ENCODE data around the gene NAA11.

DNA sequence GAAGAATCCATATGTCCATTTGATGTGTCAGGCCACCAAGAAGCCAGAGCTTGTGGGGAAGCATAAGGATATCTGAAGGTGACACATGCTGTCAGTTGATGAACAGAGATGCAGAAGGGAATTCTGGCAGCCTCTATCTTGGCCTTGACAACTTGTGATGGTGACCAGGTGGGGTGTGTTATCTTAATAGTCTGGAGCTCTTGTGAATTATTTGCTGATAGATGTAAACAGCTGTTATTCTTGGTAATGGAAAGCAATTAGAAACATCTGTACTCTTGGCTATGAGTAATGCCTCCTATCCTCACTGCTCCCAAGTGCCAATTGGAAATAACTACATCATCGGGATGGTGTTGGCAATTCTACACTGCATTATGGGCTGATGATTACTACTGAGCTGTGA lies 51.9 kb downstream of the NAA11 start:
- TF ChIP-seq POLR2AphosphoS5 (IDR thresholded peaks at IDR 0.05; ENCODE audit: low read depth, low read length): no peak
- no peak for TF ChIP-seq POLR2A (IDR thresholded peaks at IDR 0.05; ENCODE audit: low read depth, low read length)
- TF ChIP-seq TAF1 (IDR thresholded peaks at IDR 0.05; ENCODE audit: low read depth, low read length): no peak
- no peak for TF ChIP-seq SPI1 (IDR thresholded peaks at IDR 0.05; ENCODE audit: low read depth, low read length)
- no peak for TF ChIP-seq POU2F2 (IDR thresholded peaks at IDR 0.05; ENCODE audit: low read depth, low read length)
